Immature natural killer cell (primary cell): ENCODE measurements around the gene MCUR1. TPM values are rescaled to one million over a fixed set of nuclear protein-coding genes. Genes with fewer than 3 reads are reported as not detected.
"Not testable (repeated sequence)": the region's sequence is repeated elsewhere in the genome, so short reads cannot be mapped to it uniquely, and the experiment has no call there.

Experiments used
- DNase-seq, 3 donors: peaks; one replicate each; pipeline ENCODE4 v3.0.0; 2022; ENCODE audit warnings: mixed read lengths in 1 of 3
- H3K27ac Mint-ChIP-seq, 6 donors: one replicate each; pipeline ENCODE4 v1.8.0; 2020; ENCODE audit warnings: mixed read lengths in 6 of 6, mild to moderate bottlenecking in 5 of 6, inconsistent platforms in 4 of 6, moderate library complexity in 3 of 6
- H3K27me3 Mint-ChIP-seq, 3 donors: one replicate each; pipeline ENCODE4 v1.8.0; 2020 to 2021; ENCODE audit warnings: low read depth in 3 of 3, mild to moderate bottlenecking in 3 of 3, mixed read lengths in 3 of 3, moderate library complexity in 3 of 3, inconsistent platforms in 1 of 3
- H3K36me3 Mint-ChIP-seq, 3 donors: one replicate each; pipeline ENCODE4 v1.8.0; 2020; ENCODE audit warnings: mixed read lengths in 3 of 3, inconsistent platforms in 2 of 3, mild to moderate bottlenecking in 2 of 3
- H3K4me1 Mint-ChIP-seq, 2 donors: one replicate each; pipeline ENCODE4 v1.8.0; 2020; ENCODE audit warnings: inconsistent platforms in 2 of 2, mild to moderate bottlenecking in 2 of 2, mixed read lengths in 2 of 2, moderate library complexity in 1 of 2
- H3K4me3 Mint-ChIP-seq, 5 donors: one replicate each; pipeline ENCODE4 v1.8.0; 2020; ENCODE audit warnings: mild to moderate bottlenecking in 5 of 5, mixed read lengths in 5 of 5, inconsistent platforms in 3 of 5, moderate library complexity in 3 of 5
- H3K9me3 Mint-ChIP-seq, 6 donors: one replicate each; pipeline ENCODE4 v1.8.0; 2020; ENCODE audit warnings: mild to moderate bottlenecking in 6 of 6, mixed read lengths in 6 of 6, inconsistent platforms in 4 of 6, moderate library complexity in 3 of 6
- polyA plus RNA-seq, 3 donors: library from polyadenylated mRNA; unstranded; fragments of 300-500 nt; fragmentation: Illumina TruSeq; gene quantifications; one replicate each; pipeline ENCODE4 v1.2.3, GENCODE V29; 2021

The MCUR1 gene, protein sequence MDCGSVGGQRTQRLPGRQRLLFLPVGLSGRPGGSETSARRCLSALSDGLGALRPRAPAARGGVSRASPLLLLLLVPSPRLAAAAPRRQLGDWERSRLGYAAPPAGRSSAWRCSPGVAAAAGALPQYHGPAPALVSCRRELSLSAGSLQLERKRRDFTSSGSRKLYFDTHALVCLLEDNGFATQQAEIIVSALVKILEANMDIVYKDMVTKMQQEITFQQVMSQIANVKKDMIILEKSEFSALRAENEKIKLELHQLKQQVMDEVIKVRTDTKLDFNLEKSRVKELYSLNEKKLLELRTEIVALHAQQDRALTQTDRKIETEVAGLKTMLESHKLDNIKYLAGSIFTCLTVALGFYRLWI
- 10 to 100 TPM in 1 of 3 donors, 1 to 10 TPM in 2; 7.2 to 13.2 (median 9.7) TPM for polyA plus RNA-seq

DNA sequence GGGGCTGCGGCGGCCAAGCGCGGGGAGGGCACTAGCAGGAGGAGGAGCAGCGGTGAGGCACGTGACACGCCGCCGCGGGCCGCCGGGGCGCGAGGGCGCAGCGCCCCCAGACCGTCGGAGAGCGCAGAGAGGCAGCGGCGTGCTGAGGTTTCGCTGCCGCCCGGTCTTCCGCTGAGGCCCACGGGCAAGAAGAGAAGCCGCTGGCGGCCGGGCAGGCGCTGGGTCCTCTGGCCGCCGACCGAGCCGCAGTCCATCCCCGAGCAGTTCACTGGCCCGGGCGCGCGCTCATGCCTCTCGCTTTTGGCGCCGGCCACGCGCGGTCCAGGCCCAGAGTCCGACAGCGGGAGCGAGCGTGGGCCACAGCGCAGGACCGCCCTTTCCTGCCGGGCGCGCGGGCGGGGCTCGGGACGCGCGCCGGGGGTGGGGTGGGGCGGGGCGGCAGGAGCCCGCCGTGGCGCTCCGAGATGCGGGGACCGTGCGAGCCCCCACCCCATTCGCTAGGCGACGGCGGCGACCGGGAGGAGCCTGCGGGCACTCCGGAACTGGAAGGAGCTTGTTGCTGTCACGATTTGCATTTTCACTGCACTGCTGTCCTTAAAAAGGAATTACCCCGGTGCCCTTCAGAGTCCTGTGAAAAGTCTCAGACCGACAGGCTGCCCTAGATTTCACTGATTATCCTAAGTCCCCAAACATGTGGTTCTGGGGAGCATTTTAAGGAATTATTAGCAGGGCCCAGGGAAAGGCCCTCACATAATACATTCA, at the start of gene MCUR1:
MCUR1 (minus strand) TSS at position 382 of the 762 bp plus-strand sequence; CDS start at position 254, 128 bp downstream.
- Mint-ChIP-seq H3K4me3 (peak within 1 kb of the TSS; percentile 87 to 91 (median 89)), H3K27me3 (peaks cover 3 to 6% (median 4%) of the 10 kb centered on the region in 3 donors), H3K9me3 (no peaks in the 10 kb centered on the region), H3K4me1 (peaks cover 20 to 23% of the 10 kb centered on the region in 2 donors), H3K36me3 (peaks cover 0 to under 1% (median 0%) of the 10 kb centered on the region in 3 donors), H3K27ac (peak within 1 kb of the TSS; percentile 67 to 91 (median 82))
- DNase-seq: peak; percentile 81 to 84 (median 82)

DNA sequence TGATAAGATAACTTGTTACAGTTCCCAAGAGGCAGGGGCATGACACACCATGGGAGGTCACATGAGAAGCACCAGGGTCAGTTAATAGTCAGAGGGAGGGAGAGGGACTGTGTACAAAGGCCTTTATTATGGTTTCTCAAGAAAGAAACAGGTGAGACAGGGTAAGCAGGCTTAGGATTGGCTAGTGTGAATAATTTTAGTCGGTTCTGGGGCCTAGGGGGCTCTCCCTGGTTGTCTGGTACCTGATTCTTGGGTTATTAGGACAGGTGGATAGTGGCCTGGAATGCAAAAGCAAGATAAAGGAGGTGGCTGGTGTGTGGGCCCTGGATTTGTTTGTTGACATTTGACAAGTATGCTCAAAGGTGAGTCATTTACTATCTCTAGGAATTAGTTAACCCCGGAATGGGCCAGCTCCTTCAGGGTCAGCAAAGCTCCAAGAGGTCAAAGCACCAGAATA, 49.4 kb upstream of the MCUR1 start:
- no peak overlapping the region for H3K27ac Mint-ChIP-seq
- no peak overlapping the region for H3K4me3 Mint-ChIP-seq
- H3K36me3 Mint-ChIP-seq: no peaks in the 10 kb centered on the region
- H3K4me1 Mint-ChIP-seq: no peaks in the 10 kb centered on the region
- no peak for DNase-seq
- H3K27me3 Mint-ChIP-seq: peaks cover 3 to 36% (median 20%) of the 10 kb centered on the region in 3 donors
- peaks cover 0 to 6% (median under 1%) of the 10 kb centered on the region in 6 donors for H3K9me3 Mint-ChIP-seq

DNA sequence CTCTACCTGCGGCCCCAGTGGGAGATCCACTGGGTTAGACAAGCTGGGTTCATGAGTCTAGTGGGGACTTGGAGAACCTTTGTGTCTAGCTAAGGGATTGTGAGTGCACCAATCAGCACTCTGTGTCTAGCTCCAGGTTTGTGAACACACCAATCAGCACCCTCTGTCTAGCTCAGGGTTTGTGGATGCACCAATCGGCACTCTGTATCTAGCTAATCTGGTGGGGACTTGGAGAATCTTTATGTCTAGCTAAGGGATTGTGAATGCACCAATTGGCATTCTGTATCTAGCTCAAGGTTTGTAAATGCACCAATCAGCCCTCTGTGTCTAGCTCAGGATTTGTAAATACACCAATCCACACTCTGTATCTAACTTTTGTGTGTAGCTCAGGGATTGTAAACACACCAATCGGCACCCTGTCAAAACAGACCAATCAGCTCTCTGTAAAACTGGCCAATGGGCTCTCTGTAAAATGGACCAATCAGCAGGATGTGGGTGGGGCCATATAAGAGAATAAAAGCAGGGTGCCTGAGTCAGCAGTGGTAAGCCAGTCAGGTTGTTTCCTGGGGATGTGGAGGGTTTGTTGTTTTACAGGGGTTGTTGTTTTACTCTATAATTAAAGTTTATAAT, 46.3 kb upstream of the MCUR1 start:
- not testable (repeated sequence) for DNase-seq, H3K9me3 Mint-ChIP-seq, H3K4me1 Mint-ChIP-seq, H3K36me3 Mint-ChIP-seq, H3K27ac Mint-ChIP-seq
- Mint-ChIP-seq H3K27me3 (peaks cover 7 to 36% (median 21%) of the 10 kb centered on the region in 3 donors), H3K4me3 (peak overlapping the region in 2 of 5 donors; percentile 27 to 33)

DNA sequence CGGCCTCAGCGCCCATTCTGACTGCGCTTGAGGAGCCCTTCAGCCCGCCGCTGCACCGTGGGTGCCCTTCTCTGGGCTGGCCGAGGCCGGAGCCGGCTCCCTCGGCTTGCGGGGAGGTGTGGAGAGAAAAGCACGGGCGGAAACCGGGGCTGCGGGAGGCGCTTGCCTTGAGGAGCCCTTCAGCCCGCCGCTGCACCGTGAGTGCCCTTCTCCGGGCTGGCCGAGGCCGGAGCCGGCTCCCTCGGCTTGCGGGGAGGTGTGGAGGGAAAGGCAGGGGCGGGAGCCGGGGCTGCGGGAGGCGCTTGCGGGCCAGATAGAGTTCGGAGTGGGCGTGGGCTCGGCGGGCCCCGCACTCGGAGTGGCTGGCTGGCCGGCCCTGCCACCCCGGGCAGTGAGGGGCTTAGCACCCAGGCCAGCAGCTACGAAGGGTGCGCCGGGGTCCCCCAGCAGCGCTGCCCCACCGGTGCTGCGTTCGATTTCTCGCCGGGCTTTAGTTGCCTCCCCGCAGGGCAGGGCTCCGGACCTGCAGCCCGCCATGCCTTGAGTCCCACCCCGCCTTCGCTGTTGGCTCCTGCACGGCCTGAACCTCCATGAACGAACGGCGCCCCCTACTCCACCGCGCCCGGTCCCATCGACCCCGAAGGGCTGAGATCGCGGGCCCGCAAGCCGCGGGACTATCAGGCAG, 45.7 kb upstream of the MCUR1 start:
- Mint-ChIP-seq H3K36me3 (no peaks in the 10 kb centered on the region), H3K4me3 (peak overlapping the region in 2 of 5 donors; percentile 13 to 27), H3K27ac (no peak overlapping the region), H3K27me3 (peaks cover 7 to 36% (median 19%) of the 10 kb centered on the region in 3 donors), H3K9me3 (peaks cover 0 to 6% (median 2%) of the 10 kb centered on the region in 6 donors), H3K4me1 (no peaks in the 10 kb centered on the region)
- no peak for DNase-seq

DNA sequence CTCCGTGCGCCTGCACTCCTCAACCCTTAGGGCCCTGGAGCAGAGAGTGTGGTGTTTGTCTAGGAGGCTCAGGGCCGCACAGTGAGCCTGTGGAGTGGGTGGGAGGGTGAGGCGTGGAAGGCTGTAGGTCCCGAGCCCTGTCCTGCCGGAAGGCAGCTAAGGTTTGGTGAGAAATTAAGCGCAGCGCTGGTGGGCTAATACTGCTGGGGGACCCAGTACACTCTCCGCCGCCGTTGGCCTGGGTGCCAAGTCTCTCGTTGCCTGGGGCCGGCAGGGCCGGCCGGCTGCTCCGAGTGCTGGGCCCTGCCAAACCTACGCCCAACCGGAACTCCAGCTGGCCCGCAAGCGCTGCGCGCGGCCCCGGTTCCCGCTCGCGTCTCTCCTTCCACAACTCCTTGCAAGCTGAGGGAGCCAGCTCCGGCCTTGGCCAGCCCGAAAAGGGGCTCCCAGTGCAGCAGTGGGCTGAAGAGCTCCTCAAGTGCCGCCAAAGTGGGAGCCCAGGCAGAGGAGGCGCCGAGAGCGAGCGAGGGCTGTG, 40.4 kb upstream of the MCUR1 start:
- Mint-ChIP-seq H3K4me1 (no peaks in the 10 kb centered on the region), H3K27ac (no peak overlapping the region), H3K4me3 (no peak overlapping the region), H3K36me3 (no peaks in the 10 kb centered on the region), H3K9me3 (peaks cover 0 to 2% (median 0%) of the 10 kb centered on the region in 6 donors), H3K27me3 (peaks cover 3 to 28% (median 4%) of the 10 kb centered on the region in 3 donors)
- no peak for DNase-seq

DNA sequence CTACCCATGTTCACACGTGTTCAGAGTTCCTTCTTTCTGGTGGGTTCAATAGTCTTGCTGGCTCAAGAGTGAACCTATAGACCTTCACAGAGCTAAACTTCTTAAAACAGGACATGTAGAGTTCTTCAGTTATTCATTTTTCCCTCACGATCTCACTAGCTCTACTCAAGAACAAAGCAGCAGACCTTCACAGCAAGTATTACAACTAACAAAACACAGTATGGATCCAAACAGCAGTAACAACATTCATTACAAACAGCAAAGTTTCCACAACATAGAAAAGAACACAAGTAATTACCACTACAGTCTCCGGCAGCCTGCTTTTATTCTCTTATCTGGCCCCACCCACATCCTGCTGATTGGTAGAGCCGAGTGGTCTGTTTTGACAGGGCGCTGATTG, 39.5 kb upstream of the MCUR1 start:
- H3K4me1 Mint-ChIP-seq: no peaks in the 10 kb centered on the region
- DNase-seq: no peak
- H3K9me3 Mint-ChIP-seq: peaks cover 0 to 2% (median 0%) of the 10 kb centered on the region in 6 donors
- H3K36me3 Mint-ChIP-seq: no peaks in the 10 kb centered on the region
- no peak overlapping the region for H3K4me3 Mint-ChIP-seq
- H3K27ac Mint-ChIP-seq: no peak overlapping the region
- H3K27me3 Mint-ChIP-seq: peaks cover 3 to 23% (median 4%) of the 10 kb centered on the region in 3 donors

DNA sequence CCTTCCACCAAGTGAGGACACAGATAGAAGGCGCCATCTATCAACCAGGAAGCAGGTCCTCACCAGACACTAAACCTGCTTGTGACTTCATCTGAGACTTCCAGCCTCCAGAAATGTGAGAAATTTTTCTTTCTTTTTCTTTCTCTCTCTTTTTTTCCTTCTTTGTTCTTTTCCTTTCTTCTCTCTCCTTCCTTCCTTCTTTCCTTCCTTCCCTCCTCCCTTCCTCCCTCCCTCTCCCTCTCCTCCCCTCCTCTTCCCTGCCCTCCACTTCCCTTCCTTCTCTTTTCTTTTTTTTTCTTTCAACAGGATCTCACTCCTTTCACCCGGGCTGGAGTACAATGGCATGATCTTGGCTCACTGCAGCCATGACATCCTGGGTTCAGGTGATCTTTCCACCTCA, 37.4 kb upstream of the MCUR1 start:
- Mint-ChIP-seq H3K27ac (no peak overlapping the region), H3K4me1 (no peaks in the 10 kb centered on the region), H3K9me3 (no peaks in the 10 kb centered on the region), H3K27me3 (peaks cover 0 to 20% (median 2%) of the 10 kb centered on the region in 3 donors), H3K36me3 (no peaks in the 10 kb centered on the region), H3K4me3 (no peak overlapping the region)
- no peak for DNase-seq

DNA sequence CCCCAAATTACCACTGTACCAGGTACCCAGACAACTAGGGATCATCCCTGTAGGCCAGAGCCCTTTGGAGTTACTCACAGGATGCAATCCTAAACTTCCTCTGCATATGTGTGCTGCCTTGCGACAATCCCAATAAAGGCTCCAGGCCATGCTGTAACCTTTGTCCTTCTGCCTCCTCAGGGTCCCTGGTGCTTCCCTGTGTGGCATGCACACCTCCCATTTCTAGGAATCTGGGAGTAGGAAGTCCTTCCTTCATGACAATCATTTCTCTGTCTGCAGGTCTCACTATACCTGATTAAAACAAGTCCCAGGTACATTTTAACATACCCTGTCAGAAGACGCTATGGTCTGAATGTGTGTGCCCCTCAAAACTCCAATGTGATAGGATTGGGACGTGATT, 37.0 kb upstream of the MCUR1 start:
- H3K4me3 Mint-ChIP-seq: no peak overlapping the region
- H3K36me3 Mint-ChIP-seq: no peaks in the 10 kb centered on the region
- peaks cover 0 to 20% (median 2%) of the 10 kb centered on the region in 3 donors for H3K27me3 Mint-ChIP-seq
- no peaks in the 10 kb centered on the region for H3K4me1 Mint-ChIP-seq
- H3K27ac Mint-ChIP-seq: no peak overlapping the region
- no peak for DNase-seq
- no peaks in the 10 kb centered on the region for H3K9me3 Mint-ChIP-seq

DNA sequence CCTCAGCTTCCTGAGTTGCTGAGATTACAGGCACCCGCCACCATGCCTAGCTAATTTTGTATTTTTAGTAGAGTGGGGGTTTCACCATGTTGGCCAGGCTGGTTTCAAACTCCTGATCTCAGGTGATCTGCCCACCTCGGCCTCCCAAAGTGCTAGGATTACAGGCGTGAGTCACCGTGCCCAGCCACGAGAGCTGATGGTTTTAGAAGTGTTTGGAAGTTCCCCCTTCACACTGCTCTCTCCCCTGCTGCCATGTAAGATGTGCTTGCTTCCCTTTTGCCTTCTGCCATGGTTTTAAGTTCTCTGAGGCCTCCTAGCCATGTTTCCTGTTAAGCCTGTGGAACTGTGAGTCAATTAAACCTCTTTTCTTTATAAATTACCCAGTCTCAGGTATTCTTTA, 36.3 kb upstream of the MCUR1 start:
- not testable (repeated sequence) for H3K36me3 Mint-ChIP-seq, H3K27ac Mint-ChIP-seq, DNase-seq, H3K4me3 Mint-ChIP-seq, H3K9me3 Mint-ChIP-seq, H3K4me1 Mint-ChIP-seq
- peaks cover 0 to 15% (median 2%) of the 10 kb centered on the region in 3 donors for H3K27me3 Mint-ChIP-seq

DNA sequence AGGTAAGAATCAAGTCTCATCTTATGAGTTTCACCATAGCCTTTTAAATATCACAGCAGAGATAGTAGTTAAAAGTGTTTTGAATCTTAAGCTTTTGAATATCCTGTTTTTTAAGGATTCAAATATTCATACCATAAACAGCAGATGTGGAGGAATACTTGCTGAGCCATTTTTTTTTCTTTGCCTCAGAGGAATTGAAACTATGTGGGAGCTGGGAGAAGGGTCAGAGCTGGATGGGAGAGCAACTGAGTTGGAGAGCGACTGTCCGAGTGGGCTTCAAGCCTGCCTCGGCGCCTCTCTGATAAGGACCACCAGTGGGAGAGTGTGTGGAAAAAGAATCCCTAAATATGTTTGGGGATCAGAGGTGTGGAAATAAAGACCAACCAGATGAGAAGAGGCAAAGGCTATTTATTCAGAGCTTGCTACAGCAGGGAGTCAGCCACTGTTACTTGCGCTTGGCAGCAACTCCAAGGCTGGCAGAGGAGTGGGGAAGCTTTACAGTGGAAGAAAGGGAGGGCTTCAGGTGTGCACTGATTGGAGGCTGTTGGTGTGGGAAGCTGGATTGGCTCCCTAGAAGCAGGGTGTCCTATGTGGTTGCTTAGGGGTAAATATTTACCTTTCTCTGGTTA, 34.3 kb upstream of the MCUR1 start:
- Mint-ChIP-seq H3K4me1 (no peaks in the 10 kb centered on the region), H3K36me3 (no peaks in the 10 kb centered on the region), H3K27ac (no peak overlapping the region), H3K27me3 (peaks cover 0 to 15% (median 2%) of the 10 kb centered on the region in 3 donors), H3K4me3 (no peak overlapping the region), H3K9me3 (no peaks in the 10 kb centered on the region)
- no peak for DNase-seq

DNA sequence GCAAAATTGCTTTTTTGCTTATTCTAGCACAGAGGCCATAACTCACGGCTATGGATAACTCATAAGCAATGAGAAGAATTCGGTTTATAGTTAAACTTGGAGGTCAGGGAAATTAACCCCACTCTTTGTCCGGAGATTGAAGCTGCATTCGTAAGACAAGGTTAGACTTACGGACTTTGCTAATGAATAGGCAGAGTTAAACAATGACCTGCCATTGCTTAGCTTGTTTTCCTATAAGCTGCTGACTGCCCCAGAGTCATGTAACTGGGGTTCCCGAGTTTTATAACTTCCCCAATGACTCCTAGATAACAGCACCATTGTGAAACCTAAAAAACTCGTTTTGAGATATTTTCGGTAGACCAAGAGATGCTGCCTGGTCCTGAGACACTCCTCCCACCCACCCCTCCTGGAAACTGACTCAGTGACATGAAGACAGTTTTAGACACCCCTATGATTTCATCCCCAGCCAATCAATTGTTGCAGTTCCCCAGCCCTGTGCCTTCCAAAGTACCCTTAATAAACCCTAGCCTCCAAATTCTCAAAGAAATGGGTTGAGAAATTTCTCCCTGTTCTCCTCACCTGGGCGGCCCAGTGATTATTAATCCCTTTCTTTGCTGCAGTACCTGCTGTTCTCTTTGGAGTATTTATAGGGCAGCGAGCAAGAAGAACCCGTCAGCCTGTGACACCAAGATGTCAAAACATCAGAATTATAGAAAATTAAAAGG, 33.1 kb upstream of the MCUR1 start:
- no peak overlapping the region for H3K27ac Mint-ChIP-seq
- DNase-seq: no peak
- no peaks in the 10 kb centered on the region for H3K9me3 Mint-ChIP-seq
- H3K4me1 Mint-ChIP-seq: no peaks in the 10 kb centered on the region
- H3K36me3 Mint-ChIP-seq: no peaks in the 10 kb centered on the region
- H3K4me3 Mint-ChIP-seq: no peak overlapping the region
- H3K27me3 Mint-ChIP-seq: peaks cover 0 to 8% (median 2%) of the 10 kb centered on the region in 3 donors

DNA sequence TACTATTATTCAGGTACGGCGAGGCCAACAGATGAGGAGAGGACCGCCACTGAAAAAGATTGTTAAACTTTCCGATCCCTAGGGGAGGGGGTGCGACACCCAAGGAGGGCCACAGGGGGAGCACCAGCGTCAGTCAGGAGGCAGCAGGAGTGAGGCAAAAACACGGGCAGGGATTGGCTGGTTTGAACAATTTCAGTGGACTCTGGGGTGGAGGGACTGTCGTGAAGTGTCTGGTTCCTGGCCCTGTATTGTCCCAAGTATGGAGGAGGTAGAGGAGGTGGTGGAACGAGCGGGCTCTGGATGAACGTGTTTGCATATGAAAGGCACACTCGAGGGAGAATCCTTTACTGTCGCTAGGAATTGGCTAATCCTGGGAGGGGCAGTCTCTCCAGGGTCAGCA, 32.5 kb upstream of the MCUR1 start:
- Mint-ChIP-seq H3K9me3 (no peaks in the 10 kb centered on the region), H3K27me3 (peaks cover 0 to 7% (median 2%) of the 10 kb centered on the region in 3 donors), H3K27ac (no peak overlapping the region), H3K4me3 (no peak overlapping the region), H3K4me1 (no peaks in the 10 kb centered on the region), H3K36me3 (no peaks in the 10 kb centered on the region)
- DNase-seq: no peak
